GM19025 (cell line): ENCODE results near the gene SPATA18.
"Not testable (repeated sequence)": the region's sequence is repeated elsewhere in the genome, so short reads cannot be mapped to it uniquely, and the experiment has no call there.

Experiments used
- ATAC-seq: cut with Tn5 transposase; IDR thresholded peaks from one replicate; pipeline ENCODE4 v1.9.1; 2021; ENCODE audit warnings: mild to moderate bottlenecking, low read depth, moderate library complexity; ENCODE audit not compliant: unreplicated experiment

Gene SPATA18

GRCh38 chr4:52051615-52052474 is 741 bp downstream of the SPATA18 start:
- ATAC-seq: peak; percentile 40

- ATAC-seq: peak; percentile 42
These were observed 1.3 kb downstream of the SPATA18 start for GRCh38 chr4:52052475-52052780.

- ATAC-seq: no peak
These were observed 3.1 kb downstream of the SPATA18 start for GRCh38 chr4:52054254-52054653.

- no peak for ATAC-seq
These were observed 6.1 kb downstream of the SPATA18 start for GRCh38 chr4:52057196-52057595.

GRCh38 chr4:52058275-52058674 is 7.2 kb downstream of the SPATA18 start:
- no peak for ATAC-seq

- no peak for ATAC-seq
These were observed 8.3 kb downstream of the SPATA18 start for GRCh38 chr4:52059372-52059771.

GRCh38 chr4:52069571-52069970 is 18.5 kb downstream of the SPATA18 start:
- no peak for ATAC-seq

GRCh38 chr4:52071791-52072546 is 20.9 kb downstream of the SPATA18 start:
- ATAC-seq: no peak

- no peak for ATAC-seq
These were observed 25.6 kb downstream of the SPATA18 start for GRCh38 chr4:52076731-52077130.

- ATAC-seq: no peak
These were observed 28.6 kb downstream of the SPATA18 start for GRCh38 chr4:52079659-52080058.

- ATAC-seq: no peak
These were observed 30.1 kb downstream of the SPATA18 start for GRCh38 chr4:52081216-52081615.

- ATAC-seq: not testable (repeated sequence)
These were observed 35.3 kb downstream of the SPATA18 start for GRCh38 chr4:52086425-52086824.

GRCh38 chr4:52091801-52092200 is 40.7 kb downstream of the SPATA18 start:
- no peak for ATAC-seq

GRCh38 chr4:52093466-52093865 is 42.4 kb downstream of the SPATA18 start:
- no peak for ATAC-seq

- no peak for ATAC-seq
These were observed 43.5 kb downstream of the SPATA18 start for GRCh38 chr4:52094376-52095145.

- ATAC-seq: no peak
These were observed 44.3 kb downstream of the SPATA18 start for GRCh38 chr4:52095374-52095773.

- no peak for ATAC-seq
These were observed 44.9 kb downstream of the SPATA18 start for GRCh38 chr4:52096048-52096447.

- no peak for ATAC-seq
These were observed 47.5 kb downstream of the SPATA18 start for GRCh38 chr4:52098618-52099017.

- ATAC-seq: no peak
These were observed 48.9 kb downstream of the SPATA18 start for GRCh38 chr4:52099860-52100461.

GRCh38 chr4:52102587-52102986 is 51.5 kb downstream of the SPATA18 start:
- no peak for ATAC-seq

GRCh38 chr4:52103319-52103718 is 52.2 kb downstream of the SPATA18 start:
- no peak for ATAC-seq
